ENCODE results near the gene GABBR2.

The GABBR2 gene

GRCh38 chr9:98533132-98533531, 175.6 kb downstream of the GABBR2 start:
- TF ChIP-seq, protein P1, sequence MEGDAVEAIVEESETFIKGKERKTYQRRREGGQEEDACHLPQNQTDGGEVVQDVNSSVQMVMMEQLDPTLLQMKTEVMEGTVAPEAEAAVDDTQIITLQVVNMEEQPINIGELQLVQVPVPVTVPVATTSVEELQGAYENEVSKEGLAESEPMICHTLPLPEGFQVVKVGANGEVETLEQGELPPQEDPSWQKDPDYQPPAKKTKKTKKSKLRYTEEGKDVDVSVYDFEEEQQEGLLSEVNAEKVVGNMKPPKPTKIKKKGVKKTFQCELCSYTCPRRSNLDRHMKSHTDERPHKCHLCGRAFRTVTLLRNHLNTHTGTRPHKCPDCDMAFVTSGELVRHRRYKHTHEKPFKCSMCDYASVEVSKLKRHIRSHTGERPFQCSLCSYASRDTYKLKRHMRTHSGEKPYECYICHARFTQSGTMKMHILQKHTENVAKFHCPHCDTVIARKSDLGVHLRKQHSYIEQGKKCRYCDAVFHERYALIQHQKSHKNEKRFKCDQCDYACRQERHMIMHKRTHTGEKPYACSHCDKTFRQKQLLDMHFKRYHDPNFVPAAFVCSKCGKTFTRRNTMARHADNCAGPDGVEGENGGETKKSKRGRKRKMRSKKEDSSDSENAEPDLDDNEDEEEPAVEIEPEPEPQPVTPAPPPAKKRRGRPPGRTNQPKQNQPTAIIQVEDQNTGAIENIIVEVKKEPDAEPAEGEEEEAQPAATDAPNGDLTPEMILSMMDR (IDR thresholded peaks at IDR 0.05; ENCODE audit: low read depth, low read length, missing control alignments): no peak
- H3K4me3 ChIP-seq (ENCODE audit: low read depth, low read length): no peak overlapping the region
- DNase-seq (ENCODE audit: low read depth): no peak

DNA sequence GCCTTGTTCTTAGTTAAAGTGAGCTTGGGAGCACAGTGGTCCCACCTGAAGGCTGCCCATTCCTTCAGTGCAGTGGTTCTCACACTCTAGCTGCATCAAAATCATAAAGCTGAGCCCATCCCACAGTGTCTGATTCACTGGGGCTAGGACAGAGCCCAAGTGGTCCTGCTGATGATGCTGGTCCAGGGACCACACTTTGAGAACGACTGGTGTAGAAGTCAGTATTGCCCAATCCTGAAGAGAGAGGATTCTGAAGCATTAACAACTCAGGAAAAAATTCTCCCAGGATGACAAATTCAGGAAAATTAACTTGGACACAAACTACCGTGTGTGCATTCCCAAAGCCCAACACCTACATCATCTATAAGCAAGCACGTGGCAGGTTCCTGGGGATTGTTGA, 176.2 kb downstream of the GABBR2 start:
- TF ChIP-seq, protein P1 (IDR thresholded peaks at IDR 0.05; ENCODE audit: low read depth, low read length, missing control alignments): no peak
- H3K4me3 ChIP-seq (ENCODE audit: low read depth, low read length): no peak overlapping the region
- no peak for DNase-seq (ENCODE audit: low read depth)

DNA sequence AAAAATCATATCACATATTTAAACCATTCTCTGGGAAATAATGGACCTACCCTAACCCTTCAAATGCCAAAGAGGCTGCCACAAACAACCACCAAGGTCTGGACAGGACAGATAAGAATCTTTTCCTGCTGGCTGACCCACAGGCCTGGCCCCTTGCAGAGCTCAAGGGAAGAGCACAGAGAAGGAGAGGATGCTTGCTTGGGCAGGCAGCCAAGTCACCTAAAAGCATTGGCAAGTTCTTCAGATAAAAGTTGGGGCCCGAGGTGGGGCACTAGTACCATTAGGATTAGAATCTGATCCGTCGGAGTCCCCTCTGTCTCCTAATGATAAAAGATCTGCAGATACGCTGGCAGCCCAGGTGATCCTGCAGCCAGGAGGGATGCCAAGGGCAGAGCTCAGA, 176.6 kb downstream of the GABBR2 start:
- no peak overlapping the region for H3K4me3 ChIP-seq (ENCODE audit: low read depth, low read length)
- TF ChIP-seq, protein P1 (IDR thresholded peaks at IDR 0.05; ENCODE audit: low read depth, low read length, missing control alignments): no peak
- no peak for DNase-seq (ENCODE audit: low read depth)

GRCh38 chr9:98530806-98531386, 177.8 kb downstream of the GABBR2 start:
- H3K4me3 ChIP-seq (ENCODE audit: low read depth, low read length): no peak overlapping the region
- TF ChIP-seq, protein P1 (IDR thresholded peaks at IDR 0.05; ENCODE audit: low read depth, low read length, missing control alignments): no peak
- DNase-seq (ENCODE audit: low read depth): no peak

- TF ChIP-seq, protein P1 (IDR thresholded peaks at IDR 0.05; ENCODE audit: low read depth, low read length, missing control alignments): no peak
- no peak overlapping the region for H3K4me3 ChIP-seq (ENCODE audit: low read depth, low read length)
- no peak for DNase-seq (ENCODE audit: low read depth)
Observed at GRCh38 chr9:98530275-98530674, 178.5 kb downstream of the GABBR2 start.

DNA sequence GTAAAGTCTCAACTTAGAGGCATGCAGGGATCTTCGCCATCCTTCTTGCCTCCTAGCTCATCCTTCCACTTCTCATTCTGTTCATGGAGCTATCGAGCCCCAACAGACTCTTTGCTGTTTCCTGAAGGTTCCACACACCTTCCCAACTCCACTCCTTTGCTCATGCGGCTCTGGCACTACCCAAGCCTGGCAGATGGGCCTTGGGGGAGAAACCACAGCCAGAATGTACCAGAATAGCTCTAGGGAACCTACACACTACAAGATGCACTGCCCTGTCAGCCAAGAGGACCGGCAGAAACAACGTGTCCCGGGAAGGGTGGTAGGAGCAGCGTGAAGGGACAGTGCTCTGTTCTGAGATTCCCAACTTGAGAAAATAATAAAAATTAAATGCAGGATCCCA, 178.9 kb downstream of the GABBR2 start:
- no peak overlapping the region for H3K4me3 ChIP-seq (ENCODE audit: low read depth, low read length)
- DNase-seq (ENCODE audit: low read depth): no peak
- TF ChIP-seq, protein P1 (IDR thresholded peaks at IDR 0.05; ENCODE audit: low read depth, low read length, missing control alignments): no peak

- no peak overlapping the region for H3K4me3 ChIP-seq (ENCODE audit: low read depth, low read length)
- TF ChIP-seq, protein P1 (IDR thresholded peaks at IDR 0.05; ENCODE audit: low read depth, low read length, missing control alignments): no peak
- no peak for DNase-seq (ENCODE audit: low read depth)
Observed at GRCh38 chr9:98523231-98523901, 185.4 kb downstream of the GABBR2 start.
